Adipose tissue (tissue), 3 donors: Measurements from ENCODE around the gene GARRE1. TPM values are rescaled to one million over a fixed set of nuclear protein-coding genes. Genes with fewer than 3 reads are reported as not detected.
"Not testable (repeated sequence)": the region's sequence is repeated elsewhere in the genome, so short reads cannot be mapped to it uniquely, and the experiment has no call there.

Experiments
- H3K27ac ChIP-seq: one replicate; pipeline ENCODE4 v1.5.1; 2013; ENCODE audit warnings: low read depth, low read length
- WGBS, 3 donors: extraction: QIAGEN DNeasy Blood & Tissue Kit; methylation state at CpG; one replicate each; pipeline ENCODE4 v1.1.7; 2013; 5-methylcytosine and 5-hydroxymethylcytosine counted together
- polyA plus RNA-seq, 3 donors: library from polyadenylated mRNA; stranded (reverse); fragments of 200-250 nt; gene quantifications; one replicate each; pipeline ENCODE4 v1.2.3, GENCODE V29; 2013
- donor health status: healthy with polysubstance abuse.
- donor health status: Bipolar disorder and iron deficiency.
- donor health status: healthy.

The GARRE1 gene
- polyA plus RNA-seq, 3 donors, result 6.7 to 17.7 (median 14.2) TPM

GRCh38 chr19:34275705-34276104 lies 21.4 kb downstream of the GARRE1 start:
- H3K27ac ChIP-seq, result no peak overlapping the region
- 93 to 98% (median 96%) methylated on average over 1 of the region's 1 CpG for WGBS, 3 donors

DNA sequence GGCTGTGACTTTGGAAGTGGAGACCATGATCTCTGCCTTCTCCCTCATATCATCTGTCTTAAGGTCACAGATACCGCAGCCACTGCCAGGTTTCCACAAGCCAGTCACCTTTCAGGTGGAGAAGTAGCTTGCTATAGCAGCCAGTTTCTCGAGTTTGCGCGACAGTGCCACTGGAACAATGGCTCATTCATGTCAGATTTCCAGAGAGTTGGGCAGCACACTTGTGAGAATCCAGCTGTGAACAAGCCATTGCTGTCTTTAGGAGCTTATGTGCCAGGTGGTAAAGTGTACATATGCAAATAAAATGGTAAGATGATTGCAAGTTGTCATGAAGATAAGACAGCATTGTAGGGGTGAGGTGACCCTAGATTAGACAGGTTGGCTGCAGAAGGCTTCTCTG lies 22.3 kb downstream of the GARRE1 start:
- no peak overlapping the region for H3K27ac ChIP-seq
- WGBS, 3 donors, result 29 to 77% (median 77%) methylated on average over 4 of the region's 4 CpGs

DNA sequence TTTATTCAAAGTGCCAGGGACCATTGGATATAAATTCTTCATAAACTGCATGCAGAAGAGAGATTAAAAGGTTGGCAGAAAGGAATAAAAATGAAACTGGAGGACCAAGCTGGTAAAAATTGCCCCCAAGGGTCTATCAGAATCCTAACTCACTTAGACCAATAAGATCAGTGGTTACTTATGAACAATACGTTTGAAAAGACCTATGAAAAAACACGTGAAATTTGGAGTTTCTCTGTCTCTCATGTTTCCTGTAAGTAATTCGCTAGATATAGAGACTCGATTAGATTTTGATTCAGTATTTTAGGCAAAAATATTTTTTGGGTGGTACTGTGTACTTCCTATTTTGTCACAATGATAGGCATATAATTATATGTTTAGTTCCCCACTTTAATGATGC lies 22.9 kb downstream of the GARRE1 start:
- H3K27ac ChIP-seq, result no peak overlapping the region
- WGBS, 3 donors, result 71 to 81% (median 76%) methylated on average over 4 of the region's 4 CpGs

DNA sequence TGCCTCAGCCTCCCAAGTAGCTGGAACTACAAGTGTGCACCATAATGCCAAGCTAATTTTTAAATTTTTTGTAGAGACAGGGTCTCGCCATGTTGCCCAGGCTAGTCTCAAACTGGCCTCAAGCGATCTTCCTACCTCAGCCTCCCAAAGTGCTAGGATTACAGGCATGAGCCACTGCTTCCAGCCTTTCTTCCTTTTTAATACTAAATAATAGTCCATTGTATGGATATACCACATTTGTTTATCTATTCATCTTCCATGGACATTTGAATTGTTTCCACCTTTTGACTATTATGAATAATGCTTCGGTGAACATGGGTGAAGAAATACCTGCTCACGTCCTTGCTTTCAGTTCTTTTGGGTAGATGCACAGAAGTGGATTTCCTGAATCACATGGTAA lies 24.4 kb downstream of the GARRE1 start:
- H3K27ac ChIP-seq, result no peak overlapping the region
- 88 to 94% (median 88%) methylated on average over 4 of the region's 4 CpGs for WGBS, 3 donors

GRCh38 chr19:34281444-34281843 lies 27.1 kb downstream of the GARRE1 start:
- 81 to 96% (median 95%) methylated on average over 2 of the region's 2 CpGs for WGBS, 3 donors
- not testable (repeated sequence) for H3K27ac ChIP-seq

- H3K27ac ChIP-seq, result no peak overlapping the region
- WGBS, 3 donors, result 49 to 63% (median 60%) methylated on average over 2 of the region's 2 CpGs
Measured at GRCh38 chr19:34282611-34283519, 28.5 kb downstream of the GARRE1 start.

DNA sequence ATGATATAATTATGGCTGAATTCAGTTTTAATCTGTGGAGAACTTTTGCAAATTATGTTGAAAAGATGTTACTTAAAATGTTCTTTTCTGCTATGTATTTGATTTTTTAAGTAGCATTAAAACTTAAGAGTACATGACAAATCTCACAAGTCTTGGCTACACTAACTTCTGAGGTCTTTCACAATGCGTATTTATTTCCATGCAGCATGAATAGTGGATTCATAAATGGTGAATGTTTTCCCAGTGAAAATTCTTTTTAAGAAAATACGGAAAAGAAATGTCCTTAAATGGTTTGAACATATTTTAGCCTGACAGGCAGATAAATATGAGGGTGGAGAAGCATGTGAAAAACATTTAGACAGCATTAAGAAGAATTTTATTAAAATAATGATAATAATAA lies 30.2 kb downstream of the GARRE1 start:
- 70 to 86% (median 75%) methylated on average over 2 of the region's 2 CpGs for WGBS, 3 donors
- no peak overlapping the region for H3K27ac ChIP-seq

DNA sequence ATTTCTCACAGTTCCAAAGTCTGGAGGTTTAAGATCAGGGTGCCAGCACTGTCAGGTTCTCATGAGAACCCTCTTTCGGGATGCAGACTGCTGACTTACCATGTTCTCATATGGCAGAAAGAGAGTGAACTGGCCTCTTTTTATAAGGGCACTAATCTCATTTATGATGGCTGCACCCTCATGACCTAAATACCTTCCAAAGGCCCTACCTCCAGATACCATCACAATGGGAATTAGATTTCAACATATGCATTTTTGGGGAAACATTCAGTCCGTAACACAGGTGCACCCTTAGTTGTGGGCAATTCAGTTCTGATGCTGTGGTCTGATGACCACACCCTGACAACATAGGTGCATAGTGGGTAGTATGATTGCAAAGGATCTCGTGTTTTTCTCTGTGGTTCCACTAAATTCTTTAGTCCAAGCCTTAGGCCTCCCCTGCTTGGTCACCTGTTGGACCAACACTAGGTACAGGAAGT lies 33.3 kb downstream of the GARRE1 start:
- H3K27ac ChIP-seq, result no peak overlapping the region
- 89 to 91% (median 91%) methylated on average over 3 of the region's 3 CpGs for WGBS, 3 donors

DNA sequence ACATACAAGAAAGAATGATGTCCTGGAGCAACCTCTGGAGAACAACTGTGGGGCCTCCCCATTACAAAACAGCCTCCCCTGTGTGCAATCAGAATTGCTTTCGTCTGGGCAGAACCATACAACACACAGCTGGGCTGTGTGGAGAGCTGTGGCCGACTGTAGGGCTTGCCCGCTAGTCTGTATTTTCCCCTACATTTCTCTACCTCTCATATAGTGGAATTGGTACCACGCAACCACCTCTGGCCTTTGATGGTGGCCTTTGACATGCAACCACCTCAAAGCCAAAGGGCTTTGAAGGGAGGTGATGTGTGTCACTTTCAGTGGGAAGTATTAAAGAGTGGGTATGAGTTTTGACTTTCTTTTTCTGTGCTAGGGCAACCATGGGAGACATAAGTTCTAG lies 34.0 kb downstream of the GARRE1 start:
- WGBS, 3 donors, result 83 to 88% (median 87%) methylated on average over 4 of the region's 4 CpGs
- H3K27ac ChIP-seq, result no peak overlapping the region

DNA sequence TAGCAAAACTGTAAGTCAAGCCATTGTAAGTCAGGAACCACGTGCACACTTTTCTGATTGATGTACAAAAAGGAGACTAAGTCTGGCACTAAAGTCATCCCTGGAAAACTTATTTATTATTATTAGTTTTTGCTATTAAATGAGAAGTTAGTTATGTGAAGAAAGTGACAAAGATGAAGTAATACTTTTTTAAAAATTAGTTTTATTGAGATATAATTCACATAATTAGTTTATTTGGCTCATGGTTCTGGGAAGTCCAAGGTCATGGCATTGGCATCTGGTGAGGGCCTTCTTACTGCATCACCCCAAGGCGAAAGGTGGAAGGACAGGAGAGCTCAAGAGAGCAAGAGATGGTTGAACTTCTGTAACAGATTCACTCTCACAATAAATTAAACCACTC lies 36.9 kb downstream of the GARRE1 start:
- 91 to 93% (median 92%) methylated on average over 2 of the region's 2 CpGs for WGBS, 3 donors

GRCh38 chr19:34295103-34295502 lies 40.7 kb downstream of the GARRE1 start:
- no peak overlapping the region for H3K27ac ChIP-seq

More for the DNA sequence above, 36.9 kb downstream of the GARRE1 start:
- no peak overlapping the region for H3K27ac ChIP-seq

DNA sequence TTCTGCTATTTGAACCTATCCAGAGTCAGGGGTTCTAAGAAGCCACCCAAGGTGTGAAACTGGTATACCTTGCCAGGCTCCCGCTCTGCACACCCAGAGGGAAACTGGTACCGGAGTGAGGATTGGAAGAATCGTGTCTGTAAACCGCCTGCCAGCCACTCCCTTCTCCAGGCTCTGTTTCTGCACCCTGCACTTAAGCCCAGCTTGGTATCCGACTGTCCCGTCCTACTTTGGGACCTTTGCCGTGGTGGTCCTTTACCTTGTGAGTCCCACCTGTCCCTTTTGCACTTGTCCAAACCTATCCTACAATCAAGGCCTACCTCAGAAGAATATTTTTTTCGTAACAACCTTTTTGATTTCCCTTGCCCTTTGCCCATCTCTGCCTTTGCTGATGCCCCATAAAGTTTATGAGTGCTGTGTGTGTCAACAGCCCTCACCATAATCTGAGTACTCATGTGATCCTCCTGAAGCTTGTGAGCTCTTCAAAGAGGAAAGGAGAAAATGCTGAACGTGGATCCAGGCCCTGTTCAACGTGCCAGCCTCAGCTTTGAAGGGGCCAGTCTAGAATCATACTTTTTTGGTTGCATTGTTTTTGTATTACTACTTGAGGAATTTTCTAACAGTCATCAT lies 44.7 kb downstream of the GARRE1 start:
- WGBS, 3 donors, result 89 to 91% (median 90%) methylated on average over 10 of the region's 10 CpGs
- H3K27ac ChIP-seq, result no peak overlapping the region

DNA sequence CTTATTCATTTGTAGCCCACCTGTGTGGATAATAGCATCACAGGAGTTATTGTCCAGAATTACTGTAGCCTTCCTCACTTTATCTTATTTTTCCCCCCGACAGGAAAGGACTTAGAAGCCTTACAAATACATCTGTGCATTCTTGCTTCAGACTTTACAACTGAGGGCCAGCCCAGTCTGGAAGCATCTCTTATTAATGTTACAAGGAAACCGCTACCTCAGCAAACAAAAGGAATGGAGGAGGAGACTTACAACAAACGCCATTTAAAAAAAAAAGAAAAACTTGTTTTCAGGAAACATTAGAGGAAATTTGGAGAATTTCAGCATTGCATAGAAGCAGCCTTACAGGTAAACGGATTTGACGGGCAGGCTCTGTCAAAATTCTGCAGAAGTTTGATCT lies 45.2 kb downstream of the GARRE1 start:
- 61 to 72% (median 62%) methylated on average over 5 of the region's 5 CpGs for WGBS, 3 donors
- H3K27ac ChIP-seq, result no peak overlapping the region

GRCh38 chr19:34300380-34300779 lies 46.0 kb downstream of the GARRE1 start:
- 92 to 95% (median 94%) methylated on average over 13 of the region's 13 CpGs for WGBS, 3 donors
- H3K27ac ChIP-seq, result no peak overlapping the region

- WGBS, 3 donors, result 96 to 97% (median 97%) methylated on average over 3 of the region's 3 CpGs
- no peak overlapping the region for H3K27ac ChIP-seq
Measured at GRCh38 chr19:34300962-34301361, 46.6 kb downstream of the GARRE1 start.

Other genes with a start within 250 kb of the GARRE1 start
- 100 to 1,000 TPM in 1 of 3 donors, 10 to 100 TPM in 2; 35.5 to 105 (median 72.8) TPM for gene LSM14A, start 82.0 kb upstream of the GARRE1 start, polyA plus RNA-seq
- gene GPI, start 110.6 kb downstream of the GARRE1 start, polyA plus RNA-seq, result 100 to 1,000 TPM in 2 of 3 donors, 10 to 100 TPM in 1; 79.4 to 322 (median 106) TPM
- gene PDCD2L, start 149.8 kb downstream of the GARRE1 start, polyA plus RNA-seq, result 10 to 100 TPM in 1 of 3 donors, 1 to 10 TPM in 2; 5.1 to 10.9 (median 8.0) TPM
- 100 to 1,000 TPM in 1 of 3 donors, 10 to 100 TPM in 2; 39.2 to 112 (median 89.7) TPM for gene UBA2, start 173.8 kb downstream of the GARRE1 start, polyA plus RNA-seq
- 10 to 100 TPM in 2 of 3 donors, 1 to 10 TPM in 1; 2.7 to 21.0 (median 14.8) TPM for gene WTIP, start 227.2 kb downstream of the GARRE1 start, polyA plus RNA-seq